VCaP (cell line): Measurements from ENCODE around the gene ACSF3.

ENCODE experiments used
- H3K27ac ChIP-seq: fragments of 450-650 bp; 2 replicates; pipeline ENCODE4 v1.5.1; 2017
- CTCF ChIP-seq: fragments of 450-650 bp; conservative IDR thresholded peaks from 2 replicates; pipeline ENCODE4 v1.5.1; 2017; ENCODE audit warnings: mild to moderate bottlenecking, moderate library complexity

Gene ACSF3

GRCh38 chr16:89176147-89176690, 82.6 kb downstream of the ACSF3 start:
- no peak overlapping the region for H3K27ac ChIP-seq
- no peak for TF ChIP-seq CTCF

DNA sequence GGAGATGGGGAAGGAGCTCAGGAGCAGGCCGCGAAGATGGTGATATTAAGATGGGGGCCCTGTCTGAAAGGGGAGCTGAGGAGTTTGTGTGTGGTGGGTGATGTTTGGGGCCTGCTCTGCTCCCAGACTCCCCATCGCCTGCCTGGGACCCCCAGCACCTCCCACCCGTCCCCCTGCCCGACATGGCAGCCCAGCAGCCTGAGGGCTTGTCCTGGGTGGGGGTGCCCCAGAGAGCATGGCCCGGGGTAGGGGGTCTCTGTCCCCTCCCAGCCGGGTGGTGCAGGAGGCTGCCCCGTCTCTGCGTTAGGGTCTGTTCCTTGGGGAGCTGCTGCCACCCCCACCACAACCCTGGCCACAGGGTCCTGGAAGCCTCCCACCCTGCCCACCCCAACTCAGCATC, 83.1 kb downstream of the ACSF3 start:
- H3K27ac ChIP-seq, result no peak overlapping the region
- no peak for TF ChIP-seq CTCF

DNA sequence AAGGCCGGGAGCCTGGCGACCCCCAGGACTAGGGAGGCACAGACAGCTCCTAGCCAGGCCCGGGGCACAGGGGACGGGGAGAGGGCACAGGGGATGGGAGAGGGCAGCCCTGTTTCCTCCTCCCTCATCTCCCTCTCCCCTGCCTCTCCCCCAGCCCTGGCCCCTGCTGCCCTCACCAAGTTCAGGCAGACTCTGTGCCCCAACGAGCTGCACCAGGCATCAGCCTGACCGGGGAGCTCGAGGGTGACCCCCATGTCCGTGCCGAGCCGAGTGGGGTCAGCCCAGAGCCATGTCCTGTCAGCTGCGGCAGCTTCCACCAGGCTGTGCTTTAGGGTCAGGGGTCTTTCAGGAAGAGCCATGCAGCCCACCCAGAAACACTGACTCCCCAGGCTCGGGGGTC, 83.8 kb downstream of the ACSF3 start:
- no peak overlapping the region for H3K27ac ChIP-seq
- TF ChIP-seq CTCF, result no peak

GRCh38 chr16:89178453-89179147, 84.9 kb downstream of the ACSF3 start:
- no peak for TF ChIP-seq CTCF
- H3K27ac ChIP-seq, result no peak overlapping the region

- TF ChIP-seq CTCF, result no peak
- no peak overlapping the region for H3K27ac ChIP-seq
Measured at GRCh38 chr16:89179148-89179484, 85.5 kb downstream of the ACSF3 start.

- TF ChIP-seq CTCF, result no peak
- no peak overlapping the region for H3K27ac ChIP-seq
Measured at GRCh38 chr16:89179656-89180315, 86.1 kb downstream of the ACSF3 start.

- TF ChIP-seq CTCF, result no peak
- H3K27ac ChIP-seq, result no peak overlapping the region
Measured at GRCh38 chr16:89183463-89183862, 89.8 kb downstream of the ACSF3 start.
